Measurements from ENCODE around the gene LSM7.
"Not testable (repeated sequence)": the region's sequence is repeated elsewhere in the genome, so short reads cannot be mapped to it uniquely, and the experiment has no call there.

LSM7 gene

GRCh38 chr19:2302319-2303210, 25.8 kb downstream of the LSM7 start:
- peak; percentile 55 for DNase-seq (ENCODE audit: low read depth, low spot score)

DNA sequence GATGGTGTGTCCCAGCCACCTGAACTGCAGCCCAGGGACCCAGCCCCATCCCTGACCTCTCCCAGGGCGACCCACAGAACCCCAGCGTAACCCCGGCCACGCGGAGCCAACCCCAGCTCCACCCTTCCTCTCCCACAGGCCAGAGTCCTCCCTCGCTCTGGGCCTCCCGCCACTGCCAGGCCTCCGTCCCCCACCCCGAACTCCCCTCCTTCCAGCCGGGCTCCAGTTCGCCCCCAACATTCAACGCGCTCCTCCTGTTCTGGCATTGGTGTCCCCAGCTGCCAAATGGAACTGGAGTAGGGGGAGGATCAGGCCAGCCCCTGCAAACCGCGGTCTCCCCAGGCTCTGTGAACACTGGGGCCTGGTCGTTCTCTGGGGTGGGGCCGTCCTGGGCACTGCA, 27.9 kb downstream of the LSM7 start:
- no peak for DNase-seq (ENCODE audit: low read depth, low spot score)

GRCh38 chr19:2296141-2296540, 32.2 kb downstream of the LSM7 start:
- DNase-seq (ENCODE audit: low read depth, low spot score): no peak

- no peak for DNase-seq (ENCODE audit: low read depth, low spot score)
Observed at GRCh38 chr19:2294687-2295335, 33.6 kb downstream of the LSM7 start.

DNA sequence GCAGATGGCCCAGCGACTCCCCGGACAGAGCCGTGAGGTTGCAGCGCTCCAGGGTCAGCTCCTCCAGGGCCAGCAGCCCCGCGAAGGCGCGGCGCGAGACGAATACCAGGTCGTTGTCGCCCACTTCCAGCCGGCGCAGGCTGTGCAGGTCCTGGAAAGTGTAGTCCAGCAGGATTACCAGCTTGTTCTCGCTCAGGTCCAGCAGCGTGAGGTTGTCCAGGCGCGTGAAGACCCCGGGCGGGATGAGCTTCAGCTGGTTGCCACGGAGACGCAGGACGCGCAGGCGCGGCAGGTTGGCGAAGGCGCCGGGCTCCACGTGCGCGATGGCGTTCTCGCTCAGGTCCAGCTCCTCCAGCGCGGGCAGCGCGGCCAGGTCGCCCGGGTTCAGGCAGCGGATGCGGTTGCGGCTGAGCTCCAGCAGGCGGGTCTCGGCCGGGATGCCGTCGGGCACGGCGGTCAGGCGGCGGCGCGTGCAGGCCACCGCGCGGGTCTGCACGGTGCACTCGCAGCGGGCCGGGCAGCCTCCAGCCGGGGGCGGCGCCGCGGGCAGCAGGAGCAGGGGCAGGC, 37.1 kb downstream of the LSM7 start:
- DNase-seq (ENCODE audit: low read depth, low spot score): peak; percentile 79

GRCh38 chr19:2290441-2291184, 37.8 kb downstream of the LSM7 start:
- peak; percentile 66 for DNase-seq (ENCODE audit: low read depth, low spot score)

DNA sequence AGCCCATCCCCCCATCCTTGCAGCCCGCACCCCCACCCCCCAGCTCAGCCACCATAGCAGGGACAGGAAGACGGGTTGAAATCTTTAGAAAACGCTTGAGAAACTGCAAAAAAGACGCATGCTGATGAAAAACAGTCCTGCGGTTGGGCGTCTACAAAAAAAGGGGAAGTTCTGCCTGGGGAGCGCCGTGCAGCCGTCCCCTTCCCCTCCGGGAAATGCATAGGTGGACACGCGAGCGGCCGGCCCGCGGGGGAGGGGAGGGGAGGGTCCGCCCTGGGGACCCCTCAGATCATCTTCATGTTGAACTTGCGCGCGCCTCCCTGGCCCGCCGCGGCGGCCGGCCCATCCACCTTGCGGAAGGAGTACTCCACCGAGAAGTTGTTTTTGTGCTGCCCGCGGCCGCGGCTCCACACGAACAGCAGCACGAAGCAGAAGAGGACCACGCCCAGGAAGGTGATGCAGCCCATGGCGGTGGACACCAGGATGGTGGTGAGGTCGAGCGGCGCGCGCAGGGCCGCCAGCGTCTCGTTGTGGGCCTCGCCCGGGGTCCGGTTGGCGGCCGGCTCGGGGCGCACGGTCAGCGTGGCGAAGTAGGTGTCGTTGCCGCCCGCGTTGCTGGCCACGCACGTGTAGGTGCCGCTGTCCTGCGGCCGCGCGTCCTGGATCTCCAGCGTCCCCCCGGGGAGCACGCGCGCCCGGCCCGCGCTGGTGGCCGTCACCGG, 38.5 kb downstream of the LSM7 start:
- DNase-seq (ENCODE audit: low read depth, low spot score): no peak

DNA sequence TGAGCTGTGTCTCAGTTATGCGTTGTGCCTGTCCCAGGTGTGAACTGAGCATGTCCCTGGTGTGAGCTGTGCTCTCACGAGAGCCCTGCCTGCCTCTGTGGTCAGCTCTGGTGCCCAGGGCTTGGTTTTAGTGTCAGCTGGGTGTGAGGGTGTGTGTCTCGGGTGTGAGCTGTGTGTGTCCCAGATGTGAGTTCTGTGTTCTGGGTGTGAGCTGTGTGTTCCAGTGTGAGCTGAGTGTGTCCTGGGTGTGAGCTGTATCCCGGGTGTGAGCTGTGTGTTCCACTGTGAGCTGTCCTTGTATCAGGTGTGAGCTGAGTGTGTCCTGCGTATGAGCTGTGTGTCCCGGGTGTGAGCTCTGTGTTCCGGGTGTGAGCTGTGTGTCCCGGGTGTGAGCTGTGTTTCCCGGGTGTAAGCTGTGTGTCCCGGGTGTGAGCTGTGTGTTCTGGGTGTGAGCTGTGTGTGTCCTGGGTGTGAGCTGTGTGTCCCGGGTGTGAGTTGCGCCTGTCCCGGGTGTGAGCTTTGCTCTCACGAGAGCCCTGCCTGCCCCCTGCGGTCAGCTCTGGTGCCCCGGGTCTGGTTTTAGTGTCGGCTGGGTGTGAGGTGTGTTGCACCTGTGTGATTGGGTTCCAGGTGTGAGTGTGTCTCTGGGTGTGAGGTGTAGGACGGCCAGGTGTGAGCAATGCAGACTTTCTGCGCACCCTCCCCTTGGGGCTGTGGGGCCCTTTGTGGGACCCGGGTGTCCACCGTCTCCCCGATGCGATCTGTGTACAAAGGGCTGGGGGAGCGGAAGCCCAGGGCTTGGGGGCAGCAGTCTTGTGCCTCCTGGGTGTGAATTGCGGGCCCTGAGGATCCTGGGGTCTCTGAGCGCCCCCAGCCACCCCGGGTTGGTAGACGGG, 39.3 kb downstream of the LSM7 start:
- no peak for DNase-seq (ENCODE audit: low read depth, low spot score)

DNA sequence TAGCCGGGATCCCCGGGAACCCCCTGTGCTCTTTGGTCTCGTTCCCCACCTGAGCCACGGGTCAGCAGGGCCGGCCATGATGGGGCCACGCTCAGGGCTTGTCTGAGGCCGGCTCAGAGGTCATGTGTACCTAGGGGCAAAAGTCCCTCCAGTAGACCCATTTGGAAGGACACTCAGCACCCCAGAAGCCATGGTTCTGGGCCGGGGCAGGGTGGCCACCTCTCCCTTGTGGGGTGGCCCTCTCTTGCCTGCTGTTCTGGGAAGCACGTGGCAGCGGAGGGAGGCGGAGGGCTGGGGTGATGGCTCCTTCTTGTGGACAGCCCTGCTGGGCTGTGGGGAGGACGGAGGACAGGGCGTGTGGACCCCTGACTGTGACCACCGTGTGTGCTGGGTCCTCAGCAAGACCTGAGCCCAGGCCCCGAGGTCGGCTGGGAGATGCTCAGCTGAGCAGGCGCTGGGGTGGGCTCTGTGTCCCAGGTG, 40.0 kb downstream of the LSM7 start:
- DNase-seq (ENCODE audit: low read depth, low spot score): no peak

GRCh38 chr19:2287585-2288337, 40.6 kb downstream of the LSM7 start:
- DNase-seq (ENCODE audit: low read depth, low spot score): no peak

- DNase-seq (ENCODE audit: low read depth, low spot score): no peak
Observed at GRCh38 chr19:2286402-2287140, 41.8 kb downstream of the LSM7 start.

GRCh38 chr19:2283835-2284507, 44.4 kb downstream of the LSM7 start:
- no peak for DNase-seq (ENCODE audit: low read depth, low spot score)

DNA sequence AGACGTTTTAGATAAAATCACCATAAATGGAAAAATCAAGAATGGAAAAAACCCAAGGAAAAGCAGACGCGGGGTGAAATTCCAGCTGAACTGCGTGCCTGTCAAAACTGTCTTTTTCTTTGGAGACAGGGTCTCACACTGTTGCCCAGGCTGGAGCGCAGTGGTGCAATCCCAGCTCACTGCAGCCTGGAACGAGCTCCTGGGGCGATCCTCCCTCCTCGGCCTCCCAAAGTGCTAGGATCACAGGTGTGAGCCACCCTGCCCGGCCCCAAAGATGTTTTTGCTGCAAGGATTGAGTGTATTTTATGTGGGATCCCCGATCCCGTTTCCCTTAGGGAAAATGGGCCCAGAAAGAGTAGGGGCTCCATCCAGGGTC, 45.5 kb downstream of the LSM7 start:
- no peak for DNase-seq (ENCODE audit: low read depth, low spot score)

- peak; percentile 67 for DNase-seq (ENCODE audit: low read depth, low spot score)
Observed at GRCh38 chr19:2282062-2282861, 46.1 kb downstream of the LSM7 start, which contains the start of gene PEAK3. Gene PEAK3, minus strand, starts transcription at chr19:2282175. Its CDS starts 1,244 bp downstream, at chr19:2280931.

GRCh38 chr19:2281265-2282061, 46.9 kb downstream of the LSM7 start:
- DNase-seq (ENCODE audit: low read depth, low spot score): not testable (repeated sequence)

DNA sequence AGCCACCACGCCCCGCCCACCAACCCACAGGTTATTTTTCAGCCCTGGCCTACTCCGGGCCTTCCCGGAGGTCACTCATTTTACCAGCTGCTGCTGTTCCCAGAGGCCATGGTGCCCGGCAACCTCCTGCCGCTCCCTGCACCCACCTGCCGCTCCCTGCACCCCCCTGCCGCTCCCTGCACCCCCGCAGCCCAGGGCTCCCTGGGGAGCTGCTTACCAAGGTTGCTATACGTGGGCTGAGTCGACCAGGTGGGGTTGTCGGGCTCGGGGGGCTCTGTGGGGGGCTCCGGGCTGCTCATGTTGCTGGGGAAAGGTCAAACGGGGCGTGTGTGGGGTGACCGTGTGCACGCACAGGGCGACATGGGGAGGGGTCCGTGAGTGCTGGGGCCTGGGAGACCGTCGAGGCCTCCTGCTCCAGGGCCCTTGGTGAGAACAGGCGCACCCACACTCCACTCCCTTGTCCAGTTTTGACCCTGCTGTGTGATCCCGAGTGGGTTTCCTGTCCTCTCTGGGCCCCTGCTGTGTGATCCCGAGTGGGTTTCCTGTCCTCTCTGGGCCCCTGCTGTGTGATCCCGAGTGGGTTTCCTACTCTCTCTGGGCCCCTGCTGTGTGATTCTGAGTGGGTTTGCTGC, 47.6 kb downstream of the LSM7 start:
- no peak for DNase-seq (ENCODE audit: low read depth, low spot score)

Measured in ELF-1 (cell line).